ENCODE results near the gene TOMM40. TPM values are rescaled to one million over a fixed set of nuclear protein-coding genes. Genes with fewer than 3 reads are reported as not detected.

TOMM40 gene
- total and polyA plus RNA-seq, 2 donors, result 25.6 to 36.7 TPM

GRCh38 chr19:44951179-44952159 lies 60.4 kb downstream of the TOMM40 start:
- no peaks in the 10 kb centered on the region for H3K27me3 ChIP-seq (ENCODE audit: control insufficient read depth in 2 of 2, insufficient read depth in 1 of 2, low read length in 1 of 2)
- no peaks in the 10 kb centered on the region for H3K9me3 ChIP-seq (ENCODE audit: control insufficient read depth in 2 of 2, insufficient read depth in 1 of 2, low read length in 1 of 2)
- H3K4me1 ChIP-seq (ENCODE audit: control insufficient read depth in 2 of 2, insufficient read depth in 2 of 2, low read length in 2 of 2), result peaks cover 7 to 16% of the 10 kb centered on the region in 2 donors
- peak; percentile 30 to 83 (median 58) for DNase-seq (ENCODE audit: low read depth in 6 of 9, low spot score in 9 of 9)
- H3K4me3 ChIP-seq (ENCODE audit: low read length in 2 of 2), result no peak overlapping the region
- H3K27ac ChIP-seq (ENCODE audit: low read depth in 1 of 2, low read length in 1 of 2), result no peak overlapping the region
- WGBS, result 79% methylated on average over 13 of the region's 13 CpGs
- peaks cover 0 to 5% of the 10 kb centered on the region in 2 donors for H3K36me3 ChIP-seq (ENCODE audit: control insufficient read depth in 2 of 2, insufficient read depth in 2 of 2, low read length in 1 of 2)

Other genes with a start within 250 kb of the TOMM40 start
- gene PVR, start 247.3 kb upstream of the TOMM40 start, total RNA-seq, result 5.6 TPM
- gene PVR, start 247.3 kb upstream of the TOMM40 start, polyA plus RNA-seq, result 7.8 TPM
- gene CEACAM19, start 219.8 kb upstream of the TOMM40 start, total RNA-seq, result 0.28 TPM
- 3.5 TPM for gene CEACAM19, start 219.8 kb upstream of the TOMM40 start, polyA plus RNA-seq
- gene CEACAM16, start 192.1 kb upstream of the TOMM40 start, total RNA-seq, result 0.24 TPM
- 0.09 TPM for gene CEACAM16, start 192.1 kb upstream of the TOMM40 start, polyA plus RNA-seq
- 2.9 TPM for gene BCL3, start 142.5 kb upstream of the TOMM40 start, total RNA-seq
- gene BCL3, start 142.5 kb upstream of the TOMM40 start, polyA plus RNA-seq, result 62.9 TPM
- 0.42 TPM for gene CBLC, start 113.4 kb upstream of the TOMM40 start, total RNA-seq
- 2.0 TPM for gene CBLC, start 113.4 kb upstream of the TOMM40 start, polyA plus RNA-seq
- gene BCAM, start 82.2 kb upstream of the TOMM40 start, total RNA-seq, result 11.2 TPM
- gene BCAM, start 82.2 kb upstream of the TOMM40 start, polyA plus RNA-seq, result 48.7 TPM
- 11.2 TPM for gene NECTIN2, start 45.0 kb upstream of the TOMM40 start, total RNA-seq
- gene NECTIN2, start 45.0 kb upstream of the TOMM40 start, polyA plus RNA-seq, result 19.5 TPM
- 130 TPM for gene APOE, start 14.5 kb downstream of the TOMM40 start, total RNA-seq
- 334 TPM for gene APOE, start 14.5 kb downstream of the TOMM40 start, polyA plus RNA-seq
- 85.6 TPM for gene APOC1, start 23.4 kb downstream of the TOMM40 start, total RNA-seq
- gene APOC1, start 23.4 kb downstream of the TOMM40 start, polyA plus RNA-seq, result 249 TPM
- not detected for gene APOC4, start 51.0 kb downstream of the TOMM40 start, total RNA-seq
- 0.32 TPM for gene APOC4, start 51.0 kb downstream of the TOMM40 start, polyA plus RNA-seq
- 8.1 TPM for gene APOC2, start 54.8 kb downstream of the TOMM40 start, total RNA-seq
- 12.6 TPM for gene APOC2, start 54.8 kb downstream of the TOMM40 start, polyA plus RNA-seq
- 14.6 TPM for gene CLPTM1, start 64.1 kb downstream of the TOMM40 start, total RNA-seq
- 36.8 TPM for gene CLPTM1, start 64.1 kb downstream of the TOMM40 start, polyA plus RNA-seq
- gene RELB, start 110.2 kb downstream of the TOMM40 start, total RNA-seq, result 16.9 TPM
- gene RELB, start 110.2 kb downstream of the TOMM40 start, polyA plus RNA-seq, result 24.1 TPM
- 22.6 TPM for gene CLASRP, start 147.8 kb downstream of the TOMM40 start, total RNA-seq
- gene CLASRP, start 147.8 kb downstream of the TOMM40 start, polyA plus RNA-seq, result 147 TPM
- gene ZNF296, start 185.2 kb downstream of the TOMM40 start, total RNA-seq, result 0.19 TPM
- gene ZNF296, start 185.2 kb downstream of the TOMM40 start, polyA plus RNA-seq, result 2.9 TPM
- gene GEMIN7, start 188.0 kb downstream of the TOMM40 start, total RNA-seq, result 15.2 TPM
- gene GEMIN7, start 188.0 kb downstream of the TOMM40 start, polyA plus RNA-seq, result 32.3 TPM
- gene PPP1R37, start 201.9 kb downstream of the TOMM40 start, total RNA-seq, result 16.5 TPM
- 39.3 TPM for gene PPP1R37, start 201.9 kb downstream of the TOMM40 start, polyA plus RNA-seq